ENCODE measurements around the gene TANC1.
"Not testable (repeated sequence)": the region's sequence is repeated elsewhere in the genome, so short reads cannot be mapped to it uniquely, and the experiment has no call there.

TANC1 gene

GRCh38 chr2:159022019-159022418, 53.6 kb downstream of the TANC1 start:
- in situ Hi-C loops (cut with MboI; ENCODE audit: low sequenced_read_pairs): no loop called here

DNA sequence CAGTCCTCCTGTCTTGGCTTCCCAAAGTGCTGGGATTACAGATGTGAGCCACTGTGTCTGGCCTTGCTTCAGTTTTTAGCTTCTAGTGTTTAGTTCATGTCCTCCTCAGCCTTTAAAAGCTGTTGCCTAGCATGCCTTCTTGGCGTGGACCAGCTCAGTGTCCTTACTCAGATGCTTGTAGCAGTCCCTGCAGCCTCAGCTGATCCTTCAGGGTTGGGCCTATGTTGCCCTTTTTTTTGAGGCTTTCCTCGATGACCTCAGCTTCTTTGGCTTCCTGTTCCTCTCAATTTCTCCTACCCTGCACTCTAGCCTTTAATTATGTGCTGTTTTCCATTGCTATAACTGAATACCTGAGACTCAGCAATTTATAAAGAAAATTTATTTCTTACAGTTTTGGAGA, 57.7 kb downstream of the TANC1 start:
- in situ Hi-C loops (cut with MboI; ENCODE audit: low sequenced_read_pairs): no loop called here

DNA sequence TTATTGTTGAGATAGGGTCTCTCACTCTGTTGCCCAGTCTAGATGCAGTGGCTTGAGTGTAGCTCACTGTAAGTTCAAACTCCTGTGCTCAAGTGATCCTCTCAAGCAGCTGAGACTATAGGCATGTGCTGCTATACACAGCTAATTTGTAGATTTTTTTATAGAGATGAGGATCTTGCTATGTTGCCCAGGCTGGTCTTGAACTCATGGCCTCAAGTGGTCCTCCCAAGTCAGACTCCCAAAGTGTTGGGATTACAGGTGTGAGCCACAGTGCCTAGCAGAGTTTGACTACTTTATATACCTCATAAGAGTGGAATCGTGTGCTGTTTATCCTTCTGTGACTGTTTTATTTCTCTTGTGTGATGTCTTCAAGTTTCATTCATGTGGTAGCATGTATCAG, 60.3 kb downstream of the TANC1 start:
- in situ Hi-C loops (cut with MboI; ENCODE audit: low sequenced_read_pairs): no loop called here

DNA sequence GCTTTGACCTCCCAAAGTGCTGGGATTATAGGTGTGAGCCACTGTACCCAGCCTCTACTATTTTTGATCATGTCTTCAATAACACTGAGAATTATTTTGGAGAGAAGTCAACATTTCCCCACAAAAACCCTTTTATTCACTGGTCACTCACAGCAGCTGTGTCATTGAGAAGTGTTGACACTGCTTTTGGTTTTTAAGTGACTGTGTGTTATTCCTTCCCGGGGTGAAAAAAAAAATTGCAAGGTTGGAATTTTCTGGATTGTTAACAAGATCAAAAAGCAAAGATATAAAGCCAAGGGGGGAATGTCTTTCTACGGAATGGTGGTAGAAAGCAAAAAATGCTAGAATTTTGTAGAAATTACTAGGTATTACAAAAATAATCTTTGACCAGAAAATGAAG, 61.5 kb downstream of the TANC1 start:
- in situ Hi-C loops (cut with MboI; ENCODE audit: low sequenced_read_pairs): no loop called here

- in situ Hi-C loops (cut with MboI; ENCODE audit: low sequenced_read_pairs): no loop called here
These were observed 62.4 kb downstream of the TANC1 start for GRCh38 chr2:159030674-159031380.

GRCh38 chr2:159032146-159032545, 63.7 kb downstream of the TANC1 start:
- in situ Hi-C loops (cut with MboI; ENCODE audit: low sequenced_read_pairs): no loop called here

DNA sequence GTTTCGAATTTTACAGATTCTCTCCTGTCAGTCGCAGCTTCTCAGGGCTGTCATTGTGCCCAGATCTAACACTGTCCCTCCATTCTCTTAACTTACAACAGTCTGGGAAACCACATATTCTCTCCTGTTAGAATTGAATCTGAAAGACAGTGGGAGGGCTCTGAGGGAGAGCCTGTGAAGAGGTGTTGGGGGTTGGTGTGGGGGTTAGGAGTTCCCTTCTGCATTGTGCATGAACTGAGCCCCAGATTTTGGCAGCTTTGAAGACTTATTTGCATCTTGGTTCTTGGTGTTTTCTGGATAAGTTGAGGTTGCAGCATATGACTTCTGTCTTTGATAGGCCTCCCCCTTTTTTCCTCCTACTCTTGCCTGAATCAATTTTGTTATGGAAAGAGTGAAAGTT, 64.1 kb downstream of the TANC1 start:
- in situ Hi-C loops (cut with MboI; ENCODE audit: low sequenced_read_pairs): no loop called here

DNA sequence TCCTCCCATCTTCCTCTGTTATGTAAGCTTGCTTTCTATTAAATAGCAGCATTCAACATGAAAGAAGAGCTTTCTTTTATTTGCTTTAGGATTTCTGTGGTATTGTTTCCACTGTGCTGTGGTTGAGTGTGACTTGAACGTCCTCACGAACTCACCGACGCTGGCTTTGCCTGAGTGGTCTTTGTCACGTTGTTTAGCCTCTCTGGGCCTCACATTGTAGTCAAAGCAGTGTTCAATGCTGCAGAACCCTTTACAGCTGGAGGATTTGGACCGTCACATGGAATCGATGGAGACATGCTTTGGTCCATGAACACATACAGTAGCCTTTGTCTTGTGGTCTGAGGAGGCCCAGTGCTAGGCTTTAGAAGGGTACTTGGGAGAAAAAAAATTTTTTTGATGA, 66.3 kb downstream of the TANC1 start:
- in situ Hi-C loops (cut with MboI; ENCODE audit: low sequenced_read_pairs): no loop called here

GRCh38 chr2:159035790-159036411, 67.5 kb downstream of the TANC1 start:
- in situ Hi-C loops (cut with MboI; ENCODE audit: low sequenced_read_pairs): no loop called here

DNA sequence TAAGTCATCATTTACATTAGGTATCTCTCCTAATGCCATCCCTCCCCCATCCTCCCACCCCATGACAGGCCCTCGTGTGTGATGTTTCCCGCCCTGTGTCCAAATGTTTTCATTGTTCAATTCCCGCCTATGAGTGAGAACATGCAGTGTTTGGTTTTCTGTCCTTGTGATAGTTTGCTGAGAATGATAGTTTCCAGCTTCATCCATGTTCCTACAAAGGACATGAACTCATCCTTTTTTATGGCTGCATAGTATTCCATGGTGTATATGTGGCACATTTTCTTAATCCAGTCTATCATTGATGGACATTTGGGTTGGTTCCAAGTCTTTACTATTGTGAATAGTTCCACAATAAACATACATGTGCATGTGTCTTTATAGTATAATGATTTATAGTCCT, 68.0 kb downstream of the TANC1 start:
- in situ Hi-C loops (cut with MboI; ENCODE audit: low sequenced_read_pairs): not testable (repeated sequence)

DNA sequence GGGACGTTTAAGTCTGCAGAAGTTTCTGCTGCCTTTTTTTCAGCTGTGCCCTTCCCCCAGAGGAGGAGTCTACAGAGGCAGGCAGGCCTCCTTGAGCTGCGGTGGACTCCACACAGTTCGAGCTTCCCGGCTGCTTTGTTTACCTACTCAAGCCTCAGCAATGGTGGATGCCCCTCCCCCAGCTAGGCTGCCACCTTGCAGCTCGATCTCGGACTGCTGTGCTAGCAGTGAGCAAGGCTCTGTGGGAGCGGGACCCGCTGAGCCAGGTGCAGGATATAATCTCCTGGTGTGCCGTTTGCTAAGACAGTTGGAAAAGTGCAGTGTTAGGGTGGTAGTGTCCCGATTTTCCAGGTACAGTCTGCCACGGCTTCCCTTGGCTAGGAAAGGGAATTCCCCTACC, 72.9 kb downstream of the TANC1 start:
- in situ Hi-C loops (cut with MboI; ENCODE audit: low sequenced_read_pairs): not testable (repeated sequence)

DNA sequence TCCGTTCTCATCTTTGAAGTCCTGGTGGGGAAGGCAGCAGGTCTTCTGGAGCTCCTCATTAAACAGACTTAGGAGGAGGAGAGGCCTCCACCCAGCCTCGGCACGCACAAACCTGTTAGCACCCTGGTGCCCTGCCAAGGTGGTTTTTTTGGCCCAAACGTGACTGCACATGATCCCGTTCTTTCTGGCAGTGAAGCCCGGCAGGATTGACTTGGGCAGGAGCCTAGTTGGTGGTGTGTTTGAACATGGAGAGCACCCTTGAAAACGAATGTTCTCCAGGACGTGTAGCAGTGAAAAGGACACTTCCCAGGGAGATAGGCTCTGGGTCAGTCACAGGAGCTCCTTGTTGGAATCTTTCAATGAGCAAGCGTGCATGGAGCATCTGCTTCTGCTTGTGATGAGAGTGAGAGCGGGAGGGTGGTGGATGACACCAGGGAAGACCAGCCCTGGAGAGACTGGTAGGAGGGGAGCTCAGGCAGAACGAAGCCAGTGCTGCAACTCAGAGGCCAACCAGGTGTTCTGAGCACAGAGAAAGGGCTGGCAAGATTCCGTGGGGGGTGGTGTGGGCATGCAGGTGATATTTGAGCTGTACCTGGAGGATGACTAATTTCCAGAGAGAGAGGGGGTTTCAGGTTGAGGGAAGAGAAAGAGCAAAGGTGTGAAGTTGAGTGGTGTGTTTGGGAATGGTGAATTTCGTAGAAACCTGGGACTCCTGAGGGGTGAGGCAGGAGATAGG, 73.8 kb downstream of the TANC1 start:
- in situ Hi-C loops (cut with MboI; ENCODE audit: low sequenced_read_pairs): no loop called here

DNA sequence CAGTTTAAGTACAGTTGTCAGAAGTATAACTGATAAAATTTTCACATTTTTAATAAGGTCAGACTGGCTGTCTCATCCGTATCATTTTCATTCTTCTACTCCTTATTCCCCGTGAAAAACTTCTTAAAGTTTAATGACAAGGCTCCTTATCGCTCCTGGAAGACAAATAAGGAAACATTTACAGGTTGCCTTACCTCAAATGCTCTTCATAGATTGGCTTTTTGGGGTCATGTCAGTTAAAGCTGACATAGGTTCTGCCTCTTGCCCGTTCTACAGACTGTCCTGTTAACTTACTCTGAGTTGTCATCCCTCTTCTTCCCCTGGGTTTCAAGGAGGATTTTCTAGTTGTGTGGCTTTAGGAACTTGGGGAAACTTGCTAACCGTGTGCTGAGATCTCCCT, 75.3 kb downstream of the TANC1 start:
- in situ Hi-C loops (cut with MboI; ENCODE audit: low sequenced_read_pairs): no loop called here

GRCh38 chr2:159044804-159045286, 76.4 kb downstream of the TANC1 start:
- in situ Hi-C loops (cut with MboI; ENCODE audit: low sequenced_read_pairs): no loop called here

DNA sequence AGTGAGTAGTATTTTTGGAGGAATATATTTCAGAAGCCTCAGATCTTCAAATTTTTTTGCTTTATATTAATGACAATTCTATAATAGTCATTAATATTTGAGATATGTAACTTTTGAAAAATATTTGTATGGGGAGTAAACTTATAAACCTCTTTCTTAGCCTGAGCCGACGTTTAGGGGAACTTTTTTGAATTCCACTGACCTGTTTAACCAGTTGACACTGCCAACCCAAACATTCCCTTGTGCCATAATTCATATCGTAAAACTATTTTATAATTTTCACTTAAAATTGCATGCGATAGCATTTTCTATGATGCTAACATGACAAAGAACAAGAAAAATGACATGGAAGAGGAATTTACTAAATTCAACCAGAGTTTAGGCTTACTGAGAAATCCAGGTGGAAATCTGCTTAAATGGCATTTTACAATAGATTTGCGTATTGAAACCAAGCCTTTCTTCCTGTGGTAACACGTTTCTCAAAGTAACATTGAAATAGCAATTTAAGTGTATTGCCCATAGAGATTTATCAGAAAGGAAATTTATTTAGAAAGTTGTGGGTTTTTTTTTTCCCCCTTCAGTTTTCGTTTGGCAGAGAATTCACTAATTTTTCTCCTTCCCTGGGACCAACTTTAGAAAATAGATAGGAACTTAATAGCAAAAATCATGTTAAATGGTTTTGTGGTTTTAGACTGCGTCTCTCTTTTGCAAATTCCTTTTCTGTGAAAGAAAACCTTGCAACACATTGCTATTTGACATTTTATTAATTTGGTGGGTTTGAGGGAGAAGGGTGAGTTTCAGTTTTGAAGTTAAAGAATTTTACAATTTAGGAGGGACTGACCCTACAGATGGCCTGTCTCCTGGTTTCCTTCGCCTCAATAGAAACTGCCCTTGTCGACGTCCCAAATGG, 77.4 kb downstream of the TANC1 start:
- in situ Hi-C loops (cut with MboI; ENCODE audit: low sequenced_read_pairs): no loop called here

GRCh38 chr2:159046966-159047365, 78.5 kb downstream of the TANC1 start:
- in situ Hi-C loops (cut with MboI; ENCODE audit: low sequenced_read_pairs): no loop called here

DNA sequence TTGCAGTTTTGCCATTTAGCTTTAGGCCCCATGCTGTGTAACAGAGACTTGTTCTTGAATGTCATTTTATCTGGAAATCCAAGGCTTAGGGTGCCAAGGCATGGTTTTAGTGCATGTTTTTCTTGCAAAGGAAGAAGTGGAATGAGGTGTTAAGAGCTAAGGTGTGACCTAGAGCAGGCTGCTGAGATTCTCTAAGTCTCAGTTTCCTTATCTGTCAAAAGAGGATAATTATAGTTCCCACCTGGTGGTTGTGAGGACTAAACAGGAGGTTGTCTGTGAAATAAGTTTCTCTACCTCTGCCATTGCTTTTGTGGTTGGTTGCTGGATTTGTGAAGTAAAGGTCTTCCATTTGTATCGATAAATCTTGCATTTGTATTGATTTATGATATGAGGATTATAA, 82.0 kb downstream of the TANC1 start:
- in situ Hi-C loops (cut with MboI; ENCODE audit: low sequenced_read_pairs): no loop called here

DNA sequence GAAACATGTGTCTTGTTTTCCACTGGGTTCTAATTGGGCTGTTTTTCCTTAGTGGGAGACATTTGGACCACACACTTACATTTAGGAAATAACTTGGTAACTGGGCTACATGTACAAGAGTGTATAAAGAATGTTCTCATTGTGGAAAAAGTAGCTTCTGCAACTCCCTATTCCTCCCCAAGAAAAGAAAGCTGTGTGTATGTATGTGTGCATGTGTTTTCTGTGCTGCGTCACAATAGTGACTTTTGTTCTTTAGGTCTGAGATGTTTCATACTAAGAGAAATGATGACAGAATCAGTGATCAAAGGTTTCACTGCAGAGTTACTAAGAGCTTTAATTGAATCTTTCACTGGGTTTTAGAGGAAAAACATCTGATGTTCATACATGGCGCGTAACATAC, 82.7 kb downstream of the TANC1 start:
- in situ Hi-C loops (cut with MboI; ENCODE audit: low sequenced_read_pairs): no loop called here

GRCh38 chr2:159051661-159052060, 83.2 kb downstream of the TANC1 start:
- in situ Hi-C loops (cut with MboI; ENCODE audit: low sequenced_read_pairs): no loop called here

GRCh38 chr2:159052157-159052601, 83.7 kb downstream of the TANC1 start:
- in situ Hi-C loops (cut with MboI; ENCODE audit: low sequenced_read_pairs): no loop called here
